H1 (cell line): ENCODE results near the gene CAGE1. TPM values are rescaled to one million over a fixed set of nuclear protein-coding genes. Genes with fewer than 3 reads are reported as not detected.

Experiments used
- CTCF ChIA-PET: fragments of 300-600 bp; sonication (Branson Sonifier 250); formaldehyde crosslinking; loops from one replicate; lab custom pipeline; 2021; ENCODE audit not compliant: partially characterized antibody; lab: Charles Lee
- POLR2A ChIA-PET: fragments of 300-600 bp; sonication (Branson Sonifier 250); formaldehyde crosslinking; loops from one replicate; lab custom pipeline; 2021; ENCODE audit warnings: inconsistent platforms; ENCODE audit not compliant: partially characterized antibody; lab: Charles Lee
- DNase-seq, 2 experiments: peaks; one replicate each; pipeline versions ENCODE4 v3.0.0 to v3.0.0-alpha.2; 2010 to 2022; ENCODE audit warnings: low spot score in 2 of 2, low read depth in 1 of 2, mixed read lengths in 1 of 2
- FAIRE-seq: peaks from 2 replicates; lab custom pipeline; 2011; peaks lifted over from hg19 to GRCh38; lab: Jason Lieb, UNC
- H2AFZ ChIP-seq: 2 replicates; pipeline ENCODE4 v1.8.1; 2012; ENCODE audit warnings: low read length, inconsistent platforms
- H2AK5ac ChIP-seq: 2 replicates; pipeline ENCODE4 v1.6.1; 2013; ENCODE audit warnings: low read depth, low read length
- H2BK120ac ChIP-seq: replicated peaks from 2 replicates; pipeline ENCODE3; 2013; ENCODE audit warnings: low read depth, low read length, inconsistent platforms
- H2BK12ac ChIP-seq: 2 replicates; pipeline ENCODE4 v1.6.1; 2013; ENCODE audit warnings: low read depth, low read length
- H2BK15ac ChIP-seq: 2 replicates; pipeline ENCODE4 v1.6.1; 2013; ENCODE audit warnings: low read length
- H2BK20ac ChIP-seq: 2 replicates; pipeline ENCODE4 v1.6.1; 2013; ENCODE audit warnings: low read length
- H2BK5ac ChIP-seq: 2 replicates; pipeline ENCODE4 v1.6.1; 2013; ENCODE audit warnings: low read depth, low read length
- H3K14ac ChIP-seq: 2 replicates; pipeline ENCODE4 v1.6.1; 2013; ENCODE audit warnings: inconsistent platforms; ENCODE audit not compliant: insufficient read length
- H3K18ac ChIP-seq: 2 replicates; pipeline ENCODE4 v1.6.1; 2013; ENCODE audit warnings: low read length; ENCODE audit errors: extremely low read depth
- H3K23ac ChIP-seq: 2 replicates; pipeline ENCODE4 v1.6.1; 2013; ENCODE audit warnings: inconsistent platforms; ENCODE audit not compliant: insufficient read length
- H3K23me2 ChIP-seq: 2 replicates; pipeline ENCODE4 v1.6.1; 2013; ENCODE audit warnings: low read depth, low read length
- H3K27ac ChIP-seq: 2 replicates; pipeline ENCODE4 v1.6.1; 2011; ENCODE audit warnings: low read depth, low read length, inconsistent platforms
- H3K27me3 ChIP-seq, 4 experiments: replicated peaks in 1 of 4; 1 replicate in 1 of 4; 2 replicates in 3 of 4; pipeline versions ENCODE4 v1.6.1 to v1.8.1; 2011 to 2013; ENCODE audit warnings: low read length in 3 of 4, mild to moderate bottlenecking in 3 of 4, inconsistent platforms in 2 of 4, mixed read lengths in 2 of 4, moderate library complexity in 1 of 4; ENCODE audit not compliant: control insufficient read depth in 3 of 4, insufficient read depth in 3 of 4; ENCODE audit errors: extremely low read depth in 1 of 4
- H3K36me3 ChIP-seq, 4 experiments: 2 replicates each; pipeline versions ENCODE4 v1.6.1 to v1.8.1; 2011 to 2013; ENCODE audit warnings: mild to moderate bottlenecking in 4 of 4, low read length in 3 of 4, moderate library complexity in 2 of 4, control low read depth in 1 of 4, inconsistent platforms in 1 of 4; ENCODE audit not compliant: insufficient read depth in 4 of 4, control insufficient read depth in 2 of 4
- H3K4ac ChIP-seq: replicated peaks from 2 replicates; pipeline ENCODE3; 2013; ENCODE audit warnings: low read length, low read depth, mixed read lengths, inconsistent platforms; ENCODE audit not compliant: insufficient read length
- H3K4me1 ChIP-seq, 4 experiments: replicated peaks in 1 of 4; 1 replicate in 1 of 4; 2 replicates in 3 of 4; pipeline versions ENCODE4 v1.6.1 to v1.8.1; 2011 to 2013; ENCODE audit warnings: low read length in 3 of 4, inconsistent platforms in 2 of 4, mixed read lengths in 1 of 4; ENCODE audit not compliant: insufficient read depth in 4 of 4, control insufficient read depth in 3 of 4
- H3K4me2 ChIP-seq, 2 experiments: 2 replicates each; pipeline versions ENCODE4 v1.6.1 to v1.8.1; 2011 to 2013; ENCODE audit warnings: low read depth in 2 of 2, low read length in 2 of 2, control low read depth in 1 of 2, inconsistent platforms in 1 of 2, mild to moderate bottlenecking in 1 of 2; ENCODE audit not compliant: insufficient read depth in 1 of 2
- H3K4me3 ChIP-seq, 4 experiments: fragments of 200-600, 300-600 bp in 1 of 4; sonication (generic), shearing (Covaris generic), sonication (Bioruptor Twin) in 1 of 4; 2 replicates each; pipeline versions ENCODE4 v1.5.1 to v1.8.1; 2011 to 2016; ENCODE audit warnings: low read length in 4 of 4, low read depth in 3 of 4, control low read depth in 2 of 4, inconsistent platforms in 2 of 4, mild to moderate bottlenecking in 2 of 4, mixed read lengths in 1 of 4, moderate library complexity in 1 of 4; ENCODE audit not compliant: insufficient read depth in 2 of 4; ENCODE audit errors: extremely low read depth in 1 of 4
- H3K56ac ChIP-seq: replicated peaks from 2 replicates; pipeline ENCODE3; 2013; ENCODE audit warnings: low read depth, mild to moderate bottlenecking, mixed read lengths, low read length, inconsistent platforms; ENCODE audit not compliant: insufficient read length
- H3K79me1 ChIP-seq: 2 replicates; pipeline ENCODE4 v1.6.1; 2013; ENCODE audit warnings: low read depth, low read length, control low read depth
- H3K79me2 ChIP-seq, 2 experiments: 2 replicates each; pipeline versions ENCODE4 v1.6.1 to v1.8.1; 2012 to 2013; ENCODE audit warnings: low read length in 2 of 2, mild to moderate bottlenecking in 2 of 2, inconsistent platforms in 1 of 2; ENCODE audit not compliant: insufficient read depth in 2 of 2, control insufficient read depth in 1 of 2
- H3K9ac ChIP-seq, 4 experiments: replicated peaks in 1 of 4; 1 replicate in 1 of 4; 2 replicates in 3 of 4; pipeline versions ENCODE4 v1.6.1 to v1.8.1; 2011 to 2013; ENCODE audit warnings: low read depth in 3 of 4, low read length in 3 of 4, control low read depth in 2 of 4, mild to moderate bottlenecking in 2 of 4, moderate library complexity in 2 of 4, inconsistent platforms in 1 of 4; ENCODE audit errors: extremely low read depth in 1 of 4
- H3K9me3 ChIP-seq, 2 experiments: 2 replicates each; pipeline versions ENCODE4 v1.6.1 to v1.8.1; 2012 to 2013; ENCODE audit warnings: mild to moderate bottlenecking in 2 of 2, moderate library complexity in 2 of 2, control low read depth in 1 of 2, inconsistent platforms in 1 of 2, low read depth in 1 of 2, low read length in 1 of 2, mixed read lengths in 1 of 2; ENCODE audit not compliant: insufficient read depth in 2 of 2
- H4K20me1 ChIP-seq, 2 experiments: replicated peaks in 1 of 2; 2 replicates each; pipeline versions ENCODE3 to v1.8.1; 2011 to 2013; ENCODE audit warnings: inconsistent platforms in 2 of 2, low read length in 2 of 2, mild to moderate bottlenecking in 1 of 2; ENCODE audit not compliant: insufficient read depth in 2 of 2, control insufficient read depth in 1 of 2
- H4K5ac ChIP-seq: 2 replicates; pipeline ENCODE4 v1.6.1; 2013; ENCODE audit warnings: low read length, low read depth, mixed read lengths, inconsistent platforms; ENCODE audit not compliant: insufficient read length
- H4K8ac ChIP-seq: 2 replicates; pipeline ENCODE4 v1.8.0; 2013; ENCODE audit warnings: mild to moderate bottlenecking, moderate library complexity, low read length, inconsistent platforms; ENCODE audit not compliant: insufficient read depth; ENCODE audit errors: extremely low read depth
- H4K91ac ChIP-seq: replicated peaks from 2 replicates; pipeline ENCODE3; 2013; ENCODE audit warnings: low read length, mixed read lengths, inconsistent platforms; ENCODE audit not compliant: insufficient read length
- BCL11A ChIP-seq, 2 experiments: IDR thresholded peaks; one replicate each; pipeline ENCODE4 v1.6.1; 2011; ENCODE audit warnings: low read depth in 2 of 2, low read length in 2 of 2, mild to moderate bottlenecking in 2 of 2
- CBX5 ChIP-seq: fragments of 300-800, 300-1000 bp; sonication (generic); IDR thresholded peaks from 2 replicates; pipeline ENCODE4 v1.7.1; 2016; ENCODE audit warnings: antibody characterized with exemption, low read length, low read depth
- CBX8 ChIP-seq: fragments of 300-800, 300-1000 bp; sonication (generic); IDR thresholded peaks from 2 replicates; pipeline ENCODE4 v1.7.1; 2016; ENCODE audit warnings: low read depth, low read length, borderline replicate concordance
- CEBPB ChIP-seq: IDR thresholded peaks from 2 replicates; pipeline ENCODE4 v1.6.1; 2012; ENCODE audit warnings: low read depth, low read length
- CHD2 ChIP-seq: IDR thresholded peaks from 2 replicates; pipeline ENCODE4 v1.6.1; 2012; ENCODE audit warnings: low read length, improper control_type of control experiment
- CREB1 ChIP-seq: IDR thresholded peaks from 2 replicates; pipeline ENCODE4 v1.6.1; 2012; ENCODE audit warnings: inconsistent platforms
- KDM1A ChIP-seq: fragments of 200-600, 300-600 bp; sonication (generic); IDR thresholded peaks from 2 replicates; pipeline ENCODE4 v1.7.1; 2016; ENCODE audit warnings: mild to moderate bottlenecking, low read length, borderline replicate concordance
- MAFK ChIP-seq: IDR thresholded peaks from 2 replicates; pipeline ENCODE4 v1.6.1; 2012; ENCODE audit warnings: low read depth, mild to moderate bottlenecking, improper control_type of control experiment, low read length
- POLR2A ChIP-seq, 2 experiments: IDR thresholded peaks; 1 replicate in 1 of 2; 2 replicates in 1 of 2; pipeline ENCODE4 v1.6.1; 2011; ENCODE audit warnings: low read depth in 2 of 2, low read length in 2 of 2, mild to moderate bottlenecking in 2 of 2; ENCODE audit errors: control extremely low read depth in 1 of 2
- POLR2AphosphoS5 ChIP-seq: IDR thresholded peaks from 2 replicates; pipeline ENCODE4 v1.6.1; 2011; ENCODE audit warnings: low read depth, low read length
- POU5F1 ChIP-seq: IDR thresholded peaks from 2 replicates; pipeline ENCODE4 v1.6.1; 2011; ENCODE audit warnings: low read depth, mild to moderate bottlenecking, low read length, moderate library complexity
- RXRA ChIP-seq: IDR thresholded peaks from 2 replicates; pipeline ENCODE4 v1.6.1; 2011; ENCODE audit warnings: low read depth, mild to moderate bottlenecking, low read length, moderate library complexity; ENCODE audit not compliant: insufficient read depth
- SIX5 ChIP-seq: IDR thresholded peaks from 2 replicates; pipeline ENCODE4 v1.6.1; 2011; ENCODE audit warnings: mild to moderate bottlenecking, low read depth, low read length
- SP1 ChIP-seq: IDR thresholded peaks from 2 replicates; pipeline ENCODE4 v1.6.1; 2011; ENCODE audit warnings: low read depth, low read length
- SP4 ChIP-seq: IDR thresholded peaks from 2 replicates; pipeline ENCODE4 v1.6.1; 2012; ENCODE audit warnings: low read length, inconsistent platforms
- SRF ChIP-seq: IDR thresholded peaks from 2 replicates; pipeline ENCODE4 v1.6.1; 2011; ENCODE audit warnings: mild to moderate bottlenecking, low read depth, low read length, moderate library complexity
- TAF1 ChIP-seq: IDR thresholded peaks from 2 replicates; pipeline ENCODE4 v1.6.1; 2011; ENCODE audit warnings: mild to moderate bottlenecking, low read depth, low read length
- TCF12 ChIP-seq: IDR thresholded peaks from 2 replicates; pipeline ENCODE4 v1.6.1; 2011; ENCODE audit warnings: low read depth, mild to moderate bottlenecking, low read length
- YY1 ChIP-seq: IDR thresholded peaks from 2 replicates; pipeline ENCODE4 v1.6.1; 2011; ENCODE audit warnings: low read depth, mild to moderate bottlenecking, low read length
- WGBS, 2 experiments: shearing (Covaris generic) in 1 of 2; methylation state at CpG; one replicate each; pipeline versions ENCODE4 v1.1.6 to v1.1.7; 2013 to 2015; ENCODE audit warnings: low lambda C conversion rate in 2 of 2, mixed read lengths in 2 of 2, inconsistent platforms in 1 of 2, low coverage in 1 of 2, missing lambda C conversion rate in 1 of 2; ENCODE audit not compliant: insufficient replicate concordance in 2 of 2, insufficient coverage in 1 of 2, insufficient read length in 1 of 2; ENCODE audit errors: extremely low coverage in 1 of 2, missing lambda C conversion rate in 1 of 2; 5-methylcytosine and 5-hydroxymethylcytosine counted together
- polyA plus RNA-seq, 7 experiments: library from polyadenylated mRNA; depleted of rRNA in 3 of 7; stranded (reverse) in 5 of 7; unstranded in 2 of 7; fragments of >200 nt in 5 of 7; fragments of 200-250 nt in 2 of 7; gene quantifications; 1 replicate in 5 of 7; 2 replicates in 1 of 7; 4 replicates in 1 of 7; pipeline versions ENCODE4 v1.2.1 to v1.2.3, GENCODE V29; 2011 to 2013; ENCODE audit warnings: missing spikeins in 2 of 7, mixed read lengths in 2 of 7
- total RNA-seq: library from RNA; stranded (reverse); fragmentation: NEBNext Ultra II Directional; extraction: Animal tissue kit (Norgen Biotek cat#: 25700); gene quantifications from 2 replicates; pipeline ENCODE4 v1.2.1, GENCODE V29; 2021

The CAGE1 gene
- total and polyA plus RNA-seq, 2 of the 8 experiments (the other 6 are each of a cell fraction or from before 2014, with no cell fraction given), result 0.09 TPM; not detected in 1

DNA sequence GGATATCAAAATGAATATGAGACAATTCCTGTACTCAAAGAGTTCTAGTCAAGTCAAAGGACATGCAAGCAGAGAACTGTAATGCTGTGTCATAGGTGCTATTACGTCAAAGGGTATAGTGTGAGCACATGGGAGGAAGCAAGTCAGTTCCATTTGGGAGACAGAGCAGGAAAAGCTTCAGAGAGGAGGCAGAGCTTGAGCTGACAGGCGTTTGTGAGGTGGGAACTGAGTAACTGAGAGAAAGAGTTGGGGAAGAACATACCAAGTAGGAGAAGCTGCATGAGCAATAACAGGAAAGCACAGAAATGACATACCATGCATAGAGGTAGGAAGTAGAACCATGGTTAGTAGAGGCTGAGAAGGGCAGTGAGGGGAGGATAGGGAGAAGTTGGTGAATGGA is 61.3 kb downstream of the CAGE1 start:
- FAIRE-seq (no peak), DNase-seq (no peak)
- Histone ChIP-seq H3K9me3 (no peaks in the 10 kb centered on the region), H4K20me1 (no peaks in the 10 kb centered on the region), H2AK5ac (no peak overlapping the region), H3K4me3 (no peak overlapping the region), H2BK5ac (no peak overlapping the region), H2BK12ac (no peak overlapping the region), H3K23ac (no peak overlapping the region), H3K23me2 (no peaks in the 10 kb centered on the region), H2BK120ac (no peak overlapping the region), H3K27me3 (no peaks in the 10 kb centered on the region), H3K4me2 (no peak overlapping the region), H3K4me1 (no peaks in the 10 kb centered on the region), H3K14ac (no peak overlapping the region), H3K18ac (no peak overlapping the region), H3K56ac (no peak overlapping the region), H2BK20ac (no peak overlapping the region), H4K91ac (no peak overlapping the region), H3K79me1 (no peaks in the 10 kb centered on the region), H3K4ac (no peak overlapping the region), H3K36me3 (no peaks in the 10 kb centered on the region), H2BK15ac (no peak overlapping the region), H4K8ac (no peak overlapping the region), H3K9ac (no peak overlapping the region), H2AFZ (no peak overlapping the region), H3K27ac (no peak overlapping the region), H4K5ac (no peak overlapping the region), H3K79me2 (no peaks in the 10 kb centered on the region)
- POLR2A ChIA-PET, result no interaction called here
- 38% methylated on average over 2 of the region's 2 CpGs; no CpG with 5 or more reads in 1 of the 2 experiments for WGBS, 2 experiments
- CTCF ChIA-PET, result interaction anchor here (5.9 kb wide), 1 partner anchor 12 kb away, joined by 38 read pairs; no protein-coding TSS in a partner anchor
- TF ChIP-seq POU5F1, result no peak
- no peak for TF ChIP-seq SIX5
- TF ChIP-seq CEBPB, result no peak
- TF ChIP-seq CBX5, result no peak
- no peak for TF ChIP-seq TCF12
- TF ChIP-seq SRF, result no peak
- no peak for TF ChIP-seq MAFK
- TF ChIP-seq KDM1A, result no peak
- no peak for TF ChIP-seq POLR2A (IDR thresholded peaks at IDR 0.05; ENCODE audit: control extremely low read depth in 1 of 2, low read depth in 2 of 2, low read length in 2 of 2)
- no peak for TF ChIP-seq TAF1
- TF ChIP-seq CBX8, result no peak
- TF ChIP-seq RXRA, result no peak
- no peak for TF ChIP-seq YY1
- TF ChIP-seq BCL11A (IDR thresholded peaks at IDR 0.05; ENCODE audit: low read depth in 2 of 2, low read length in 2 of 2), result no peak
- TF ChIP-seq SP4, result no peak
- no peak for TF ChIP-seq SP1
- no peak for TF ChIP-seq CHD2
- TF ChIP-seq POLR2AphosphoS5, result no peak
- no peak for TF ChIP-seq CREB1
